GM12892 (cell line): ENCODE results near the gene ASB9.

Source experiments
- POLR2A ChIP-seq: IDR thresholded peaks from 2 replicates; pipeline ENCODE4 v1.6.1; 2011; ENCODE audit warnings: low read depth, low read length, control low read depth
- POLR2AphosphoS5 ChIP-seq: IDR thresholded peaks from 2 replicates; pipeline ENCODE4 v1.6.1; 2011; ENCODE audit warnings: low read depth, low read length, control low read depth
- TAF1 ChIP-seq: IDR thresholded peaks from 2 replicates; pipeline ENCODE4 v1.6.1; 2011; ENCODE audit warnings: low read depth, mild to moderate bottlenecking, control low read depth, low read length, borderline replicate concordance

DNA sequence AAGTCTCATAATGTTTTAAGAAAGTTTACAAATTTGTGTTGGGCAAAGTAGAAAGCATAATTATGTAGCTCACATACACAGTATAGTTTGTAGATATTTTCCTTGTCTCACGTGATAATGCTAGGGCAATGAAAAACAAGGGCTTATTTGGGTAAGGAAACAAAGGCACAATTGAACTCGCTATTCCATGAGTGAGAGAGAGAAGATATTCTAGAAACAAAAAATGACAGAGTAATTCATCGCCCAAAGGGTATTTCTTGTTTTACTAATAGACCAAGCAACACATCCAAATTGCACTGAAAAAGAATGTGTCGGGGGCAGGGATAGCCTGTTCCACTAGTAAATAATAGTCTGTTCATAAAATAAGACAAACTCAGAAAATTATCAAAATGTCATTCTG lies 49.2 kb upstream of the ASB9 start:
- TF ChIP-seq POLR2A, result no peak
- no peak for TF ChIP-seq TAF1
- TF ChIP-seq POLR2AphosphoS5, result no peak
